ENCODE measurements around the gene UTP14C. TPM values are rescaled to one million over a fixed set of nuclear protein-coding genes. Genes with fewer than 3 reads are reported as not detected.

The UTP14C gene
- total and polyA plus RNA-seq, 8 donors = 1.7 to 10.0 (median 5.9) TPM

DNA sequence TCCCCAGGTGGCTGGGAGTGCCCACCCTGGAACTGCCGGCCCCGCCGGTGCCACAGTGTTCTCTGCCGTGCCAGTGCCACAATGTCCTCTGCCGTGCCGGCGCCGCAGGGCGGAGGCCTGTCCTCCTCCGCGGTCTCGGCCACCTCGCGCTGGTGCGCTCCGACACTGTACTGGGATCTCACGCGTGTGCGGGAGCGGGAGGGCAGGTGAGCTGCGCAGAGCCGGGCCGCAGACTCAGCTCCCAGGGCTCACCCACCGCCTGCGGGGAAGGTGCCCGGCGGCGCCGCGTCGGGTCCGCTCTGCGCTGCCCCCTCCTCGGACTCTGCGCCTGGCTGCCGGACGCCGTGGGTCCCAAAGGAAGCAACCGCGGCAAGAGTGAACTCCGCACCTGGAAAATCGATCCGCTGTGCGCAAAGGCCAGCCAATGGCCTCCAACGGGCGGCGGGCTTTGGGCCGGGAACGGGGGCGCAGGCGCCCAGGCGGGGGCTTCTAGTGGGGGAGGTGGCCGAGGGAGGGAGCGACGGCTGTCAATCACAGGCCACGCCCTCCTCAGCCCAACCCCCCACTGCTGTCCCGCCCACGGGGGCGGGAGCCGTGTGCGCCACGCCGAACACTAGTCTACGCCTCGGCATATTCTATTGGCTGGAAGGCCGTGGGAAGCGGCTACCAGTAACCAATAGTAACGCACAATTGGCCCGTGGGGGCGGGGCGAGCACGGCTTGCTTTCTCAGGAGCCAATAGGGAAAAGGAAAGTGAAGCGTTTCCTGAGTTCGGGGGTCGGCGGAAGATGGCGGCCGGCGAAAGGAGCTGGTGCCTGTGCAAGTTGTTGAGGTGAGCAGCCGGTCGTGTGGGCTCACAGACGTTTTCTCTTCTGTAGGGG, 12.6 kb upstream of the UTP14C start, which contains the start of gene ALG11:
ALG11 (plus strand) TSS at position 767 of the 880 bp plus-strand sequence; CDS start at position 788, 21 bp downstream.
- Histone ChIP-seq H3K27ac (peak within 1 kb of the TSS; percentile 28 to 67 (median 62)), H3K27me3 (no peaks in the 10 kb centered on the region), H3K36me3 (no peaks in the 10 kb centered on the region), H3K4me3 (peak within 1 kb of the TSS; percentile 63 to 98 (median 82)), H3K9me3 (no peaks in the 10 kb centered on the region), H3K4me1 (peaks cover 7 to 8% (median 8%) of the 10 kb centered on the region in 3 donors)
- DNase-seq (peak; percentile 99 to 100 (median 99)), FAIRE-seq (peak; percentile 29), ATAC-seq (peak; percentile 98 to 100 (median 99))
- TF ChIP-seq, protein P1, sequence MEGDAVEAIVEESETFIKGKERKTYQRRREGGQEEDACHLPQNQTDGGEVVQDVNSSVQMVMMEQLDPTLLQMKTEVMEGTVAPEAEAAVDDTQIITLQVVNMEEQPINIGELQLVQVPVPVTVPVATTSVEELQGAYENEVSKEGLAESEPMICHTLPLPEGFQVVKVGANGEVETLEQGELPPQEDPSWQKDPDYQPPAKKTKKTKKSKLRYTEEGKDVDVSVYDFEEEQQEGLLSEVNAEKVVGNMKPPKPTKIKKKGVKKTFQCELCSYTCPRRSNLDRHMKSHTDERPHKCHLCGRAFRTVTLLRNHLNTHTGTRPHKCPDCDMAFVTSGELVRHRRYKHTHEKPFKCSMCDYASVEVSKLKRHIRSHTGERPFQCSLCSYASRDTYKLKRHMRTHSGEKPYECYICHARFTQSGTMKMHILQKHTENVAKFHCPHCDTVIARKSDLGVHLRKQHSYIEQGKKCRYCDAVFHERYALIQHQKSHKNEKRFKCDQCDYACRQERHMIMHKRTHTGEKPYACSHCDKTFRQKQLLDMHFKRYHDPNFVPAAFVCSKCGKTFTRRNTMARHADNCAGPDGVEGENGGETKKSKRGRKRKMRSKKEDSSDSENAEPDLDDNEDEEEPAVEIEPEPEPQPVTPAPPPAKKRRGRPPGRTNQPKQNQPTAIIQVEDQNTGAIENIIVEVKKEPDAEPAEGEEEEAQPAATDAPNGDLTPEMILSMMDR (IDR thresholded peaks at IDR 0.05) = no peak
- WGBS, 2 donors = 0% methylated on average over 71 to 82 of the region's 82 CpGs
- intact Hi-C loops (cut with DNase I) = no loop called here

DNA sequence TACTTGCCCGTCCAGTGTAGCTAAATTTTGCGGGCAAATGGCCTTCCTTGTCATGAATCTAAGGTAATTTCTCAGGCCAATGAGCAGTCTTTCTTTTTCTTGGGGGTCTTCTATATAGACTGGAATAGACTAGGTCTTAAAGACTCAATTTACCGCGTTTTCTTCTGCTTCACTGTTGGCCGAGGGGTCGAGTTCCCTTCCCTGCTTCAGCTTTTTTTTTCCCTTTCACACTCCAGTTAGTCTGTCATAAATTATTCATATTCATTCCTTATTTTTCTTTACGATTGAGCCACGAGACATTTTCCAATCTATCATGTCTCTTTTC, 12.0 kb upstream of the UTP14C start:
- Histone ChIP-seq H3K36me3 (no peaks in the 10 kb centered on the region), H3K9me3 (no peaks in the 10 kb centered on the region), H3K4me3 (peak overlapping the region; percentile 63 to 98 (median 82)), H3K4me1 (peaks cover 7 to 8% (median 8%) of the 10 kb centered on the region in 3 donors), H3K27ac (peak overlapping the region in 2 of 4 donors; percentile 28 to 50), H3K27me3 (no peaks in the 10 kb centered on the region)
- FAIRE-seq = no peak
- ATAC-seq = no peak
- 0% methylated on average over 8 of the region's 8 CpGs for WGBS, 2 donors
- TF ChIP-seq, protein P1 (IDR thresholded peaks at IDR 0.05) = no peak
- DNase-seq = no peak
- intact Hi-C loops (cut with DNase I) = no loop called here

DNA sequence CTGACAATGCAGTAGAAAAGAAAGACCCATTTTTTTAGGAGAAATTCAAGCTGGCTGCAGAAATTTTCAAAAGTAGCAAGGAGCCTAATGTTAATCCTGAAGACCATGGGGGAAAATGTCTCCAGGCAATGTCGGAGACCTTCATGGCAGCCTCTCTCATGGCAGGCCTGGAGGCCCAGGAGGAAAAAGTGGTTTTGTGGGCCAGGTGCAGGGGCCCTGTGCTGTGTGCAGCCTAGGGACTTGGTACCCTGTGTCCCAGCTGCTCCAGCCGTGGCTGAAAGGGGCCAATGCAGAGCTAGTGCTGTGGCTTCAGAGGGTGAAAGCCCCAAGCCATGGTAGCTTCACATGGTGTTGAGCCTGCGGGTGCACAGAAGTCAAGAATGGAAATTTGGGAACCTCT, 8.2 kb upstream of the UTP14C start:
- no peaks in the 10 kb centered on the region for H3K9me3 ChIP-seq
- ATAC-seq (no peak), FAIRE-seq (no peak), DNase-seq (no peak)
- peaks cover 7 to 8% (median 8%) of the 10 kb centered on the region in 3 donors for H3K4me1 ChIP-seq
- no peak overlapping the region for H3K27ac ChIP-seq
- TF ChIP-seq, protein P1 (IDR thresholded peaks at IDR 0.05) = no peak
- 96% methylated on average over 3 of the region's 3 CpGs for WGBS, 2 donors
- intact Hi-C loops (cut with DNase I) = no loop called here
- H3K36me3 ChIP-seq = no peaks in the 10 kb centered on the region
- H3K4me3 ChIP-seq = no peak overlapping the region
- no peaks in the 10 kb centered on the region for H3K27me3 ChIP-seq

DNA sequence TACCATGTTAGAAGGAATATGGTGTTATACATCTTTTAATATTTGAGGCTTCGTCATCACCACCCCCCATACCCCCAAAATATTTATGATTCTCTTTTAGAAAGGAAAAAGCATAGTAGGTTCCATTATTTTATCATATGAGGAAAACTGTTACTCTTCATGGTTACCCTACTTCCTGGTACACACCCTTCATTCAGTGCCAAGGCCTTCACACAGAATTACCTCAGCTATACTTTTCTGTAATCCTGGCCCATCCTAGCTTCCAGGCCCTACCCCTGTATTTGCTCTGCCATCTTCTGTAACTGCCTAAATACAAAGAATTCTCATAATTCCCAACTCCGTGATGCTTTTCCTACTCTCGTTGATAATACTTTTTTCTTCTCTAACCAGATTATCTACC, 4.3 kb upstream of the UTP14C start:
- DNase-seq = no peak
- TF ChIP-seq, protein P1 (IDR thresholded peaks at IDR 0.05) = no peak
- no peaks in the 10 kb centered on the region for H3K9me3 ChIP-seq

DNA sequence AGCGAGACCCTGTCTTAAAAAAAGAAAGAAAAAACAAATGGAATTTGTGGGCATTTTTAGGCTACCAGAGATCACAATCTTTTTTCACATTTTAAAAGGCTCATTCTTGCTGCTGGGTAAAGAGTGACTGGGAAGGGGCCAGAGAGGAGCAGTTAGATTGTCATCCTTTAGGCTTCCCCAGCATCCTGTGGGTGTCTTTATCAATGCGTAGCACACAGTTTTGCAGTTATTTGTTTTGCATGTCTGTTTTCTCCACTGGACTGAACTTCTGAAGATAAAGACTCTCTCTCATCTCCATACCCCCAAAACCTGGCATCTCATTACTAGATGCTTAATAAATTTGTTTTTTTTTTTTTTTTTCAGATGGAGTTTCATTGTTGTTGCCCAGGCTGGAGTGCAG, 2.1 kb upstream of the UTP14C start:
- intact Hi-C loops (cut with DNase I) = no loop called here
- no peak for FAIRE-seq
- no peaks in the 10 kb centered on the region for H3K27me3 ChIP-seq
- ATAC-seq = no peak
- TF ChIP-seq, protein P1 (IDR thresholded peaks at IDR 0.05) = no peak
- DNase-seq = no peak
- peaks cover 0 to 10% (median 0%) of the 10 kb centered on the region in 3 donors for H3K36me3 ChIP-seq
- H3K4me1 ChIP-seq = peaks cover 0 to 18% (median 12%) of the 10 kb centered on the region in 3 donors
- no peak overlapping the region for H3K27ac ChIP-seq
- 96 to 99% methylated on average over 2 of the region's 2 CpGs for WGBS, 2 donors
- no peaks in the 10 kb centered on the region for H3K9me3 ChIP-seq
- H3K4me3 ChIP-seq = no peak overlapping the region

More for the DNA sequence above, 4.3 kb upstream of the UTP14C start:
- H3K27ac ChIP-seq = no peak overlapping the region
- FAIRE-seq (no peak), ATAC-seq (no peak)
- intact Hi-C loops (cut with DNase I) = no loop called here
- H3K4me3 ChIP-seq = no peak overlapping the region
- peaks cover 0 to 10% (median 0%) of the 10 kb centered on the region in 3 donors for H3K36me3 ChIP-seq
- H3K4me1 ChIP-seq = peaks cover 0 to 4% (median 3%) of the 10 kb centered on the region in 3 donors
- H3K27me3 ChIP-seq = no peaks in the 10 kb centered on the region
- 92 to 94% methylated on average over 3 of the region's 3 CpGs for WGBS, 2 donors

All from pancreas (tissue), 10 donors.